Mucosa of descending colon (tissue), 3 donors: ENCODE results near the gene KIAA0319L. TPM values are rescaled to one million over a fixed set of nuclear protein-coding genes. Genes with fewer than 3 reads are reported as not detected.

Source experiments
- ATAC-seq: fragments of 200-7000 bp; cut with Tn5 transposase; one replicate; pipeline ENCODE4 v1.9.1; 2020; ENCODE audit warnings: mild to moderate bottlenecking, moderate library complexity
- DNase-seq, 3 donors: peaks; one replicate each; pipeline ENCODE4 v3.0.0-alpha.2; 2020
- H3K36me3 ChIP-seq: fragments of 200-600 bp; one replicate; pipeline ENCODE4 v1.8.0; 2021; ENCODE audit warnings: low read depth, mild to moderate bottlenecking
- H3K4me1 ChIP-seq: fragments of 200-600 bp; one replicate; pipeline ENCODE4 v1.8.0; 2021; ENCODE audit warnings: low read depth, mild to moderate bottlenecking
- H3K4me3 ChIP-seq: fragments of 200-600 bp; one replicate; pipeline ENCODE4 v1.8.0; 2021; ENCODE audit warnings: mild to moderate bottlenecking
- H3K9me3 ChIP-seq: fragments of 200-600 bp; one replicate; pipeline ENCODE4 v1.8.0; 2021; ENCODE audit warnings: mild to moderate bottlenecking
- intact Hi-C, 2 donors: fragments of 100-400 bp; cut with DNase I in 1 of 2; cut with micrococcal nuclease in 1 of 2; formaldehyde crosslinking; loops; one replicate each; pipeline versions ENCODE4 v1.11.0 to v1.11.1; 2022; cut with DNase I, micrococcal nuclease
- total RNA-seq, 3 donors: library from RNA; stranded (reverse); fragmentation: NEBNext Ultra II Directional in 2 of 3; extraction: Animal tissue kit (Norgen Biotek cat#: 25700) in 2 of 3; gene quantifications; one replicate each; pipeline versions ENCODE4 v1.2.1 to v1.2.4, GENCODE V29; 2021 to 2023
- TF ChIP-seq, protein P1 (sequence below): fragments of 200-600 bp; IDR thresholded peaks from one replicate; pipeline ENCODE4 v1.8.0; 2022; ENCODE audit warnings: antibody characterized with exemption, mild to moderate bottlenecking
- donor health status: DM: no; HTN: no; CAD: no; lungs with moderate emphysema.
- donor health status: DM: no; HTN: no; CAD: no.
- donor health status: DM: no; HTN: yes; CAD: no.

KIAA0319L gene
- total RNA-seq, 3 donors from 2014 or later: 59.6 to 84.6 (median 75.7) TPM

- no peak for DNase-seq
- H3K9me3 ChIP-seq: no peaks in the 10 kb centered on the region
- TF ChIP-seq, protein P1, sequence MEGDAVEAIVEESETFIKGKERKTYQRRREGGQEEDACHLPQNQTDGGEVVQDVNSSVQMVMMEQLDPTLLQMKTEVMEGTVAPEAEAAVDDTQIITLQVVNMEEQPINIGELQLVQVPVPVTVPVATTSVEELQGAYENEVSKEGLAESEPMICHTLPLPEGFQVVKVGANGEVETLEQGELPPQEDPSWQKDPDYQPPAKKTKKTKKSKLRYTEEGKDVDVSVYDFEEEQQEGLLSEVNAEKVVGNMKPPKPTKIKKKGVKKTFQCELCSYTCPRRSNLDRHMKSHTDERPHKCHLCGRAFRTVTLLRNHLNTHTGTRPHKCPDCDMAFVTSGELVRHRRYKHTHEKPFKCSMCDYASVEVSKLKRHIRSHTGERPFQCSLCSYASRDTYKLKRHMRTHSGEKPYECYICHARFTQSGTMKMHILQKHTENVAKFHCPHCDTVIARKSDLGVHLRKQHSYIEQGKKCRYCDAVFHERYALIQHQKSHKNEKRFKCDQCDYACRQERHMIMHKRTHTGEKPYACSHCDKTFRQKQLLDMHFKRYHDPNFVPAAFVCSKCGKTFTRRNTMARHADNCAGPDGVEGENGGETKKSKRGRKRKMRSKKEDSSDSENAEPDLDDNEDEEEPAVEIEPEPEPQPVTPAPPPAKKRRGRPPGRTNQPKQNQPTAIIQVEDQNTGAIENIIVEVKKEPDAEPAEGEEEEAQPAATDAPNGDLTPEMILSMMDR: no peak
- no peak for ATAC-seq
- H3K4me3 ChIP-seq: no peak overlapping the region
- no peaks in the 10 kb centered on the region for H3K36me3 ChIP-seq
- no peaks in the 10 kb centered on the region for H3K4me1 ChIP-seq
- intact Hi-C loops: no loop called here
Measured at GRCh38 chr1:35530946-35531345, 26.3 kb downstream of the KIAA0319L start.

GRCh38 chr1:35530168-35530567 lies 27.0 kb downstream of the KIAA0319L start:
- intact Hi-C loops: no loop called here
- DNase-seq: no peak
- TF ChIP-seq, protein P1: no peak
- H3K9me3 ChIP-seq: no peaks in the 10 kb centered on the region
- no peak overlapping the region for H3K4me3 ChIP-seq
- H3K4me1 ChIP-seq: no peaks in the 10 kb centered on the region
- H3K36me3 ChIP-seq: no peaks in the 10 kb centered on the region
- no peak for ATAC-seq

DNA sequence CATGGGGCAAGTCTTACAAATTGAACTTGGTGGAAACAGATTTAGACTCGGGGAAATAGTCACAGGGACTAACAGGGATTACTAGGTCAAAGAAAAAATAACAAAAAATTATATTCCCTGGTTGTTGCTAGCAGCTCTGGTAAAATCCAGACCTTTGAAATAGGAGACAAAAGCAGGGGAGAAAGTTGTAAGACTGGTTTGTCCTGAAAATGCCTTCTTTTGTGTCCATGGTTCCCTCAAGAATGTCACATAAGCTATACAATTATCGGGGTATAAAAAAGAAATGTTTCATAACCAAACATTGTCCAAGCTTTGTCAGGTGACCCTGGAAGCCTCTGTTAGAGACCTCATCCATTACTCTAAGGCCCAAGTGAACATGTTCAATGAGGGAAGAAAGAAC lies 33.1 kb downstream of the KIAA0319L start:
- DNase-seq (no peak), ATAC-seq (no peak)
- TF ChIP-seq, protein P1: no peak
- no peaks in the 10 kb centered on the region for H3K9me3 ChIP-seq
- no peak overlapping the region for H3K4me3 ChIP-seq
- H3K4me1 ChIP-seq: no peaks in the 10 kb centered on the region
- no peaks in the 10 kb centered on the region for H3K36me3 ChIP-seq
- intact Hi-C loops: no loop called here

GRCh38 chr1:35519432-35519831 lies 37.8 kb downstream of the KIAA0319L start:
- H3K4me3 ChIP-seq: no peak overlapping the region
- H3K36me3 ChIP-seq: no peaks in the 10 kb centered on the region
- peaks cover 6% of the 10 kb centered on the region for H3K9me3 ChIP-seq
- ATAC-seq (no peak), DNase-seq (no peak)
- TF ChIP-seq, protein P1: no peak
- intact Hi-C loops: no loop called here
- no peaks in the 10 kb centered on the region for H3K4me1 ChIP-seq

GRCh38 chr1:35518183-35518582 lies 39.0 kb downstream of the KIAA0319L start:
- TF ChIP-seq, protein P1: no peak
- ATAC-seq: no peak
- Histone ChIP-seq H3K4me1 (no peaks in the 10 kb centered on the region), H3K36me3 (no peaks in the 10 kb centered on the region), H3K4me3 (no peak overlapping the region), H3K9me3 (peaks cover 6% of the 10 kb centered on the region)
- no peak for DNase-seq
- intact Hi-C loops: no loop called here

DNA sequence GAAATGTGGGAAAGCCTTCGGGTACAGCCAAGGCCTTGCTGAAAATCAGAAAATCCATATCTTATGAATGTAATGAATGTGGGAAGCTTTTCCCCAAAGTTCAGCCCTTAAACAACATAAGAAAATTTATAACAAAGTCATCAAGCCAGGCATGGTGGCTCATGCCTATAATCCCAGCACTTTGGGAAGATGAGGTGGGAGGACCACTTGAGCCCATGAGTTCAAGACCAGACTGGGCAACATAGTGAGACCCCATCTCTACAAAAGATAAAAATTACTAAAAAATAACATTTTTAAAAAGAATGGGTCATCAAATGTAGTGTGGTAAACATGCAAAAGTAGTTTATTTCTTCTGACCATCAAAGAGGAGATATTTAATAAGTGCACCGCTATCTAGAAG lies 45.9 kb downstream of the KIAA0319L start:
- TF ChIP-seq, protein P1: no peak
- H3K9me3 ChIP-seq: no peaks in the 10 kb centered on the region
- intact Hi-C loops: no loop called here
- H3K4me3 ChIP-seq: no peak overlapping the region
- no peaks in the 10 kb centered on the region for H3K36me3 ChIP-seq
- ATAC-seq (no peak), DNase-seq (no peak)
- peaks cover 2% of the 10 kb centered on the region for H3K4me1 ChIP-seq
